Stomach (tissue), 19 donors: ENCODE data around the gene ANKS1B. TPM values are rescaled to one million over a fixed set of nuclear protein-coding genes. Genes with fewer than 3 reads are reported as not detected.

ENCODE experiments used
- DNase-seq, 2 donors: peaks; one replicate each; pipeline versions ENCODE4 v3.0.0 to v3.0.0-alpha.2; 2013 to 2019
- H3K27ac ChIP-seq, 5 donors: fragments of 200-600 bp in 4 of 5; sonication (generic) in 4 of 5; one replicate each; pipeline ENCODE4 v1.5.1; 2013 to 2019; ENCODE audit warnings: mild to moderate bottlenecking in 1 of 5, moderate library complexity in 1 of 5
- H3K27me3 ChIP-seq, 3 donors: fragments of 200-600 bp; sonication (generic); one replicate each; pipeline ENCODE4 v1.5.1; 2017 to 2019; ENCODE audit warnings: mixed run types in 1 of 3
- H3K36me3 ChIP-seq, 4 donors: fragments of 200-600 bp; sonication (generic); 1 replicate in 3 of 4; 2 replicates in 1 of 4; pipeline ENCODE4 v1.5.1; 2016 to 2019
- H3K4me1 ChIP-seq, 4 donors: fragments of 200-600 bp; sonication (generic); one replicate each; pipeline ENCODE4 v1.5.1; 2016 to 2019
- H3K4me3 ChIP-seq, 4 donors: fragments of 200-600 bp; sonication (generic) in 3 of 4; one replicate each; pipeline ENCODE4 v1.5.1; 2016 to 2019; ENCODE audit warnings: mild to moderate bottlenecking in 1 of 4
- H3K9me3 ChIP-seq, 4 donors: fragments of 200-600 bp; sonication (generic); one replicate each; pipeline ENCODE4 v1.5.1; 2016 to 2019
- EP300 ChIP-seq: sonication (generic); formaldehyde crosslinking; IDR thresholded peaks from one replicate; pipeline ENCODE4 v1.6.1; 2017; ENCODE audit warnings: antibody characterized with exemption
- POLR2A ChIP-seq, 4 donors: fragments of 450-650 bp; IDR thresholded peaks; one replicate each; pipeline ENCODE4 v1.6.1; 2016; ENCODE audit warnings: antibody characterized with exemption in 4 of 4, control low read depth in 2 of 4, mild to moderate bottlenecking in 1 of 4, moderate library complexity in 1 of 4
- POLR2AphosphoS5 ChIP-seq, 3 donors: sonication (generic); formaldehyde crosslinking; IDR thresholded peaks; one replicate each; pipeline ENCODE4 v1.6.1; 2016; ENCODE audit warnings: antibody characterized with exemption in 3 of 3
- WGBS, 5 donors: extraction: QIAGEN DNeasy Blood & Tissue Kit in 3 of 5; methylation state at CpG; one replicate each; pipeline versions ENCODE4 v1.1.5 to v1.1.7; 2013 to 2018; 5-methylcytosine and 5-hydroxymethylcytosine counted together
- intact Hi-C: fragments of 100-400 bp; cut with DNase I; formaldehyde crosslinking; loops from one replicate; pipeline ENCODE4 v1.15.1; 2023; ENCODE audit warnings: low total_unique reads
- long read RNA-seq, 10 donors: transcript quantifications; one replicate each; lab custom pipeline, GENCODE V29; 2026
- polyA plus RNA-seq, 3 donors: library from polyadenylated mRNA; stranded (reverse); fragments of 200-250 nt; gene quantifications; one replicate each; pipeline ENCODE4 v1.2.3, GENCODE V29; 2013
- total RNA-seq, 5 donors: library from RNA; depleted of rRNA; stranded (reverse); fragments of >200 nt; gene quantifications; one replicate each; pipeline versions ENCODE4 v1.1.0 to v1.2.3, GENCODE V29; 2014 to 2016
- TF ChIP-seq, protein P1 (sequence below), 7 experiments: fragments of 450-650 bp in 4 of 7; fragments of 200-600 bp in 3 of 7; sonication (generic) in 3 of 7; IDR thresholded peaks; one replicate each; pipeline ENCODE4 v1.5.1; 2016 to 2019; ENCODE audit warnings: antibody characterized with exemption in 7 of 7, control low read depth in 2 of 7, mild to moderate bottlenecking in 1 of 7
- donor health status: healthy with polysubstance abuse.
- donor health status: Bipolar disorder and iron deficiency.
- donor health status: healthy.

The ANKS1B gene
- 10 to 100 TPM in 2 of 5 donors, 1 to 10 TPM in 1, not detected in 2; 2.7 to 26.8 (median 13.6) TPM for total RNA-seq
- 1 to 10 TPM in 2 of 3 donors, under 1 TPM in 1; 0.73 to 1.7 (median 1.1) TPM for polyA plus RNA-seq
- long read RNA-seq, donor 1: 0 reads
- long read RNA-seq, donor 2: 0 reads
- long read RNA-seq, donor 3: 0 reads
- long read RNA-seq, donor 4: 0 reads
- long read RNA-seq, donor 5: 0 reads
- long read RNA-seq, donor 6: 0 reads
- long read RNA-seq, donor 7: 0 reads
- long read RNA-seq, donor 8: 0 reads
- long read RNA-seq, donor 9, partial matches to known transcripts: 11 of 11 reads
- long read RNA-seq, donor 9, other reads (novel, unspliced or antisense): 0 of 11 reads
- long read RNA-seq, donor 10: 0 reads

DNA sequence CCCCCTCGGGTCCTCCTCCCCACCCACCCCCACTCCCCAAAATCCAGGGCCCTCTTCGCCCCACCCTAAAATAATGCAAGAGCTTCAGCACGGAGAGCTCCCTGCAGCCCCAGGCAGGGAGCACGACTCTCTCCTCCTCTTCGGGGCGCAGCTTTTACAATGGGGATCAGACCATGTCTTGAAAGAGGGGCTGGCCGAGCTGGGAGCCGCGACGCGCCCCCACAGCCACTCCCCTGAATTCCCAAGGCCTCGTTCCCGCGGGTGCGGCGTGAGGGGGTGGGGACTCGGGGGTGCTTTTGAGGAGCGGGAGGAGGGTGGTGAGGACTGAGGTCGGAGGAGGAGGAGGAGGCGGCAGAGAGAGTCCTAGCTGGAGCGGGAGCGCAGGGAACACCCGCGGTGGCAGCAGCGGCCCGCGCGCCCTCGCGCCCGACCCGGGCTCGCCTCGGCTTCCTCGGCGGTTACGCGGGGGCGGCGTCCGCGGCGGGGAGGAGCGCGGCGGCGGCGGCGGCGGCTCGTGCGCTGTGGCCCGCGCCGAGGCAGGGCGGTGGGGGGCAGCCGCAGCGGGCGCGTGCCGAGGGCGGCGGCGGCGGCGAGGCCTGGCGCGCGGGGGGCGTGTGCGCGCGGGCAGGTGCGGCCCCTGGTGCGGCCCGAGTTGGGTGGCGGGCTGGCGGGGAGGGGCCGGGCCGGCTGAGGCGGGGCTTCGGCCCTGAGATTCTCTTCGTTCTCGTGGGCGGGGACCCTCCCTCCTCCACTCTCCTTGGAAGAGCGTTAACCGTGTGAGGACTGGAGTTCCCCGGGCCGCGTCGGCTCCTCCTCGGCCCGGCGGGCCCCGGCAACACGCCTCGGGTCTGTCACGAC, at the start of gene ANKS1B:
TSS of gene ANKS1B (minus strand) at position 666 of the 858 bp plus-strand sequence. CDS start 699 bp downstream, outside the sequence.
- Histone ChIP-seq H3K9me3 (no peaks in the 10 kb centered on the region), H3K27me3 (peaks cover 0 to 21% (median 0%) of the 10 kb centered on the region in 3 donors), H3K27ac (peak within 1 kb of the TSS; percentile 18 to 81 (median 65)), H3K4me1 (peaks cover 0 to 23% (median 19%) of the 10 kb centered on the region in 4 donors), H3K4me3 (peak within 1 kb of the TSS; percentile 62 to 72 (median 66)), H3K36me3 (no peaks in the 10 kb centered on the region)
- 1% methylated on average over 33 to 98 of the region's 98 CpGs for WGBS, 5 donors
- intact Hi-C loops: no loop called here
- TF ChIP-seq POLR2AphosphoS5 (IDR thresholded peaks at IDR 0.05) (no peak), POLR2A (IDR thresholded peaks at IDR 0.05) (no peak)
- peak; percentile 49 to 86 for DNase-seq

DNA sequence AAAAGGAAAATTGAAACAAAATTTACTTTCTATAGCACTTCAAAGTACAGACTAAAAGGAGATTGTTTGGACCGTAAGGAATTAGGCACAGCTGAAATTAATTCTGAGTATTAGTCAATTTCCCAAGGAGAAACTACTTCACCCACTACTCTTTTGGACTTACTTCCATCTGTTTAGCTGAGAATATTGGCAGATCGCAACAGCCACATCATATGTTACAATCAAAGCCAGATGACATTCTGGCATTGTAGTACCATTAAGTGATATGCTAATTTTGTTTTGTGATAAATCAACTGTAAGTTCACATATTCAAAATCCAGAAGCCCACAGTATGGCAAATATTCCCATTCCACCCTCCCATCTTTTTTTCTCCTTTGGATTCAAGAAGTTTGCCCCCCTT, 47.1 kb upstream of the ANKS1B start:
- Histone ChIP-seq H3K27ac (no peak overlapping the region), H3K36me3 (peaks cover 0 to 11% (median 7%) of the 10 kb centered on the region in 4 donors), H3K9me3 (no peaks in the 10 kb centered on the region), H3K4me3 (no peak overlapping the region), H3K27me3 (no peaks in the 10 kb centered on the region), H3K4me1 (no peaks in the 10 kb centered on the region)
- WGBS, 5 donors: 86 to 97% (median 93%) methylated on average over 2 of the region's 2 CpGs
- TF ChIP-seq EP300 (no peak), POLR2AphosphoS5 (IDR thresholded peaks at IDR 0.05) (no peak)
- DNase-seq: no peak
- intact Hi-C loops: no loop called here

DNA sequence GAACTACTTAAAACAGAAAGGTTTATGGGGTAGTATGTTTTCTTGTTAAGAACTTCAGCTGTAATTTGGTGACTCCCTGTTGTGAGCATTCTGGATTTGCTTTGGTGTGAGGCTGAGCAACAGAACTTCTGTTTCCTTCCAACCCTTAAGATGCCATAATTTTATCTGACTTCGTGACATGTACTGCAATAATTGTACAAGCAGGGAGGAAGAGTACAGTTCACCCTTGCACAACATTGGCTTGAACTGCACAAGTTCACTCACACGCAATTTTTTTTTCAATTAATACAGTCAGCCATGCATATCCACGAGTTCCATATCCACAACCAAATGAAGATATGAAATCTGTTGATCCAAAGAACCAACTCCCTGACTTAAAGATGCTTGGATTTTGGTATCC, 42.9 kb upstream of the ANKS1B start:
- TF ChIP-seq POLR2AphosphoS5 (IDR thresholded peaks at IDR 0.05) (no peak), POLR2A (IDR thresholded peaks at IDR 0.05) (no peak), EP300 (no peak)
- TF ChIP-seq, protein P1, sequence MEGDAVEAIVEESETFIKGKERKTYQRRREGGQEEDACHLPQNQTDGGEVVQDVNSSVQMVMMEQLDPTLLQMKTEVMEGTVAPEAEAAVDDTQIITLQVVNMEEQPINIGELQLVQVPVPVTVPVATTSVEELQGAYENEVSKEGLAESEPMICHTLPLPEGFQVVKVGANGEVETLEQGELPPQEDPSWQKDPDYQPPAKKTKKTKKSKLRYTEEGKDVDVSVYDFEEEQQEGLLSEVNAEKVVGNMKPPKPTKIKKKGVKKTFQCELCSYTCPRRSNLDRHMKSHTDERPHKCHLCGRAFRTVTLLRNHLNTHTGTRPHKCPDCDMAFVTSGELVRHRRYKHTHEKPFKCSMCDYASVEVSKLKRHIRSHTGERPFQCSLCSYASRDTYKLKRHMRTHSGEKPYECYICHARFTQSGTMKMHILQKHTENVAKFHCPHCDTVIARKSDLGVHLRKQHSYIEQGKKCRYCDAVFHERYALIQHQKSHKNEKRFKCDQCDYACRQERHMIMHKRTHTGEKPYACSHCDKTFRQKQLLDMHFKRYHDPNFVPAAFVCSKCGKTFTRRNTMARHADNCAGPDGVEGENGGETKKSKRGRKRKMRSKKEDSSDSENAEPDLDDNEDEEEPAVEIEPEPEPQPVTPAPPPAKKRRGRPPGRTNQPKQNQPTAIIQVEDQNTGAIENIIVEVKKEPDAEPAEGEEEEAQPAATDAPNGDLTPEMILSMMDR (IDR thresholded peaks at IDR 0.05): no peak
- H3K27me3 ChIP-seq: no peaks in the 10 kb centered on the region
- H3K36me3 ChIP-seq: peaks cover 0 to 4% (median 2%) of the 10 kb centered on the region in 4 donors
- DNase-seq: no peak
- no peak overlapping the region for H3K27ac ChIP-seq
- H3K4me3 ChIP-seq: no peak overlapping the region
- H3K9me3 ChIP-seq: no peaks in the 10 kb centered on the region
- WGBS, 5 donors: 77 to 92% (median 88%) methylated on average over 3 of the region's 3 CpGs
- no peaks in the 10 kb centered on the region for H3K4me1 ChIP-seq
- intact Hi-C loops: no loop called here

DNA sequence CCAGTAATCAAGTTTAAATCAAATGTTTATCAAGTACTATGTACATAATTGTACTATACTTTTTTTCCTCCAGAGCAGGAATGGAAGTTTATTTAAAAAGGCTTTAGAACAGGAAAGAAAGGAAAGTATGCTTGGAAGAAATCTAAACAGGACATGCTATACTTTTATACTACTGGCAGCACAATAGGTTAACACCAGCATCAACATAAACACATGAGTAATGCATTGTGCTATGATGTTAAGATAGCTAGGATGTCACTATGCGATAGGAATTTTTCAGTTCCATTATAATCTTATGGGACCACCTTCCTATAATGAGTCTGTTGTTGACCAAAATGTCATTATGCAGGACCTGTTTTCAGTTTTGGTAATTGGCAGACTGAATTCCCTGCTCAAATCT, 41.5 kb upstream of the ANKS1B start:
- intact Hi-C loops: no loop called here
- Histone ChIP-seq H3K4me3 (no peak overlapping the region), H3K9me3 (no peaks in the 10 kb centered on the region), H3K4me1 (no peaks in the 10 kb centered on the region), H3K27me3 (no peaks in the 10 kb centered on the region), H3K27ac (no peak overlapping the region), H3K36me3 (peaks cover 0 to 2% (median 1%) of the 10 kb centered on the region in 4 donors)
- DNase-seq: no peak
- no peak for TF ChIP-seq POLR2A (IDR thresholded peaks at IDR 0.05)
- TF ChIP-seq, protein P1 (IDR thresholded peaks at IDR 0.05): no peak
- no peak for TF ChIP-seq EP300
- TF ChIP-seq POLR2AphosphoS5 (IDR thresholded peaks at IDR 0.05): no peak
- 79 to 87% (median 85%) methylated on average over 1 of the region's 1 CpG for WGBS, 5 donors

DNA sequence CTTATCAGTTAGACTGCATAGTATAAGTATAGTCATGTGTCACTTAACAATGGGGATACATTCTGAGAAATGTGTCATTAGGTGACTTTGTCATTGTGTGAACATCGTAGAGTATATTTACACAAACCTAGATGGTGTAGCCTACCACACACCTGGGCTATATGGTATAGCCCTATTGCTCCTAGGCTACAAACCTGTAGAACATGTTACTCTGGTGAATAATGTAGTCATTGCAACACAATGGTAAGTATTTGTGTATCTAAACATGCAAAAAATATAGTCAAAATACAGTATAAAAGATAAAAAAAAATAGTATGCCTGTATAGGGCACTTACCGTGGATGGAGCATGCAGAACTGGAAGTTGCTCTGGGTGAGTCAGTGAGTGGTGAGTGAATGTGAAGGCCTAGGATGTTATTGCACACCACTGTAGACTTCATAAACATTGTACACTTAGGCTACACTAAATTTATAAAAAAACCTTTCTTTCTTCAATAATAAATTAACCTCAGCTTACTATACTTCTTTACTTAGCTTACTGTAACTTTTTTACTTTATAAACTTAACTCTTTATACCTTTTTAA, 40.3 kb upstream of the ANKS1B start:
- no peaks in the 10 kb centered on the region for H3K9me3 ChIP-seq
- intact Hi-C loops: no loop called here
- 60 to 67% (median 63%) methylated on average over 2 of the region's 2 CpGs for WGBS, 5 donors
- no peak overlapping the region for H3K27ac ChIP-seq
- DNase-seq: no peak
- H3K27me3 ChIP-seq: no peaks in the 10 kb centered on the region
- H3K36me3 ChIP-seq: no peaks in the 10 kb centered on the region
- H3K4me1 ChIP-seq: no peaks in the 10 kb centered on the region
- H3K4me3 ChIP-seq: no peak overlapping the region
- TF ChIP-seq POLR2A (IDR thresholded peaks at IDR 0.05) (no peak), EP300 (no peak), POLR2AphosphoS5 (IDR thresholded peaks at IDR 0.05) (no peak)
- TF ChIP-seq, protein P1 (IDR thresholded peaks at IDR 0.05): no peak
